Fibroblast of skin of left quadriceps (primary cell): ENCODE measurements around the gene LHPP.
A peak's percentile ranks its signal among the peaks of the same experiment; 100 is the strongest.

Experiments used
- DNase-seq, 2 experiments: peaks; one replicate each; pipeline ENCODE4 v3.0.0-alpha.2; 2013; ENCODE audit warnings: low read depth in 2 of 2

The LHPP gene

GRCh38 chr10:124642088-124642710 is 180.6 kb downstream of the LHPP start:
- DNase-seq = no peak

DNA sequence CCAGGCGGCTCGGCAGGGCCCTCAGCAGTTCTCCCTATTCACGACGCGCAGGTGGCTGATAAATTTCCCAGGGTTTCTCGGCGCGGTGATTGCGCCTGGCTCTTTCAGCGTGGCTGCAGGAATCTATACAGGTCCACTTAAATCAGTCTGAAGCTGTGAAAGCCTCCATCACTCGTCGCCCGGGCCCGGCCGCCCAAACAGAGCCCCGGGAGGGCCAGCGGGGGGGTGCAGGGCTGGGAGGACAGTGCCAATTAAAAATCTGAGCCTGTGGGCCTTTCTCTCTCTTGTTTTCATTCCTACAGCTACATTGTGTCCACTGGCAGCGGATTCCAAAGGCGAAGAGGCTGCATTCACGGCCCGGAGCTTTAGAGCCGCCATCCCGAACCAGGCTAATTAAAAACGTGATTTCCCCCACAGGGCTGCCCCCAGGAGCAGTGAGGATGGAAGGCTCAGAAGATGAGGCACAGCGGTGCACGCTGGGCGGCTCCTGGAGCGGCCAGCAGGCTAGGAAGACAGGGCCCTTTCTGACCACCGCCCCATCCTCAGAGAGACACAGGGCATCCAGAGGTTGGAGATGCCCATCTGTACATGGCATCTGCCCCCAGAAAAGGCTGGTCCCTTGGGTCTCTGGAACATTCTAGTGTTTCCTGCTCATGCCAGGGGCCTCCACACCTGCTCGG is 181.8 kb downstream of the LHPP start:
- DNase-seq = no peak

- no peak for DNase-seq
These were observed 182.6 kb downstream of the LHPP start for GRCh38 chr10:124644236-124644635.

DNA sequence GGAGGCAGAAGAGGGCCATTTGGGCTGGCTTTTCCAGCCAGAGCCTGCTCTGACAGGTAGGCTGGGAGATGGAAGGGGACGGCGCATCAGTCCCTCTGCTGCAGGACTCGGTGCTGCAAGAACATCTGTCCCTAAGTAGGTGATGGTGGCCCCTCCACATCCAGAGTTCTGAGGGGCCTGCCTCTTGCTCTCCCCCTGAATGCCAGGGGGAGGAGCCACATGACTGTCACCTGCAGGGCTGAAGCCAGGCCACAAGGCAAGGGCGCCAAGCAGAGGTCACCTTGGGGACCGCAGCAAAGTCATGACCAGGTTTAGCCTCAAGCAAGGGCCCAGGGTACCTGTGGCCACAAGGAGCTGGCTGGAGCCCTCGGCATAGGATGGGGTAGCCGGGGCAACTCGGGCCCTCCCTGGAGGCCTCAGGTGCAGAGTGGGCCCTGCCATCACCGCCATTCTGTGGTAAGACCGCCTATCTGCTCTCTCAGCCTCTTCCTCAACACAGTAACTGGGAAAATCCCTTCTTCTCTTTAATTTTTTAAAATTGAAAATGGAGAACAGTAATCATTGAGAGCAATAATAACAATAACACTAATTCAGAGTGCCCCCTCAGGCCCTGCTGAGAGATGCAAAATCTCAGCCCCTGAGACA is 183.3 kb downstream of the LHPP start:
- no peak for DNase-seq

DNA sequence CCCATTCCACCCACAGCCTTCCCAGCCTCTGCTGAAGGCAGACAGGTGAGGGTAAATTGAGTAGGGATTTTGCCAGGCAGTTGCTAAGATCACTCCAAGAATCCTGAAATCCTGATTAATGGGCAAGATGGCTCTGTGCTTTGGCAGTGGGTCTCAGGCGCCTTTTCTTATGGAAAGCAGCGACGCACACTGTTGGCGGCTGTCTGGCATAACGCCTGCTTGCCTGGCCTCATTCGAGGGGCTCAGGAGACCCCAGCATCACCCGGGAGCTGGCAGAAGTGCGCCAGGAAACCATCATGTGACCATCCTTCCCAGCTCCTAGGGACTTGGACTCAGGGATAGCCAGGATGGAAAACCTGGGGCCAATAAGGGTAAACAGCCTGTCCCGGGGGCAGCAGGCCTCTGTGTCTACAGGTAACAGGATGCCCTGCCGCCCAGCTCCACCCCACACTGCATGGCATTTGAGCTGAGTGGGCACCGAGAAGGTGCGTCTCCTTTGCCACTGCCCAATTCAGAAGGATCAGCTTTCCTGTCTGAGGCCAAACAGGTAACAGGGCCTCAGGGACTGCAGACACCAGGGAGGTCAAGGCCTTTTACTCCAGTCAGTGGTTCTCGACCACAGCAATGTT is 184.0 kb downstream of the LHPP start:
- no peak for DNase-seq

DNA sequence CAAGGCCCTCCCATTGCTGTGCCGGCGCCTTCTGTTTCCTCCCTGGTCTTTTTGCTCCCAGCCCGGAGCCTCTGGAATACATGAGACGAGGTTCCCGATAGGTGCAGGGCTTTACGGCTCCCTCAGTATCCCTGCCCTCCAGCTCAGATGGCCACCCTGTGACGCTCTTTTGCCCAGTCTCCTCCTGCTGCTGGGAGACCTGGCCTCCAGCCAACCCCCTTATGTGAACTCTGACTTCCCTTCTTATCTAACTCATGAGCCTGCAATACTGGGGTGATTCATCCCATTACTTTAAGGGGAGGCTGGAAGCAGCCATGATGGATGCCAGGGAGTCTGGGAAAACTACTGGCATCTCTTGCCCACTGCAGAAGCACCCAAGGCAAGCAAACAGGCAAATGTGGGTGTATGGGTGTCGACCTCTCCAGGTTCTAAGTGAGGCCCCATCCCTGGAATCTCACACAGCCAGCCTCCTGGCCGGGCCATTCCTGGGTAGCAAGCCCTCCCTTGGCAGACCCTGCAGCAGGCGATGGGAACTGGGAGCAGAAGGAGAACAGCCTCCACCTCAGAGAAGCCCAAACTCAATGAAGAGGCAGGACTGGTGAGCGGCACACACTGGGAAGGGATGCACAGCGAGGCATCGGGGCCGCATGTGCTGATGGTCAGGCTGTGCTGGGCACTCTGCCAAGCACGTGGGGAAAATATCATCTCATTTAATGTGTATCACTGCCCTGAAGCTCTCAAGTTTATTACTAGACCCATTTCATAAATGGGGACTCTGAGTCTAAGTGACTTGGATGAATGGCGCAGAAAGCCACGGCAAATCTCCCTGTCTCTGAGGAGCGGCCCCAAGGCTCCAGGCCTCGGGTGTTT is 185.1 kb downstream of the LHPP start:
- peak; percentile 26 to 39 for DNase-seq

GRCh38 chr10:124647421-124648130 is 186.0 kb downstream of the LHPP start:
- DNase-seq = no peak

GRCh38 chr10:124648131-124648475 is 186.5 kb downstream of the LHPP start:
- no peak for DNase-seq

- peak; percentile 34 for DNase-seq
These were observed 187.1 kb downstream of the LHPP start for GRCh38 chr10:124648738-124649137.

DNA sequence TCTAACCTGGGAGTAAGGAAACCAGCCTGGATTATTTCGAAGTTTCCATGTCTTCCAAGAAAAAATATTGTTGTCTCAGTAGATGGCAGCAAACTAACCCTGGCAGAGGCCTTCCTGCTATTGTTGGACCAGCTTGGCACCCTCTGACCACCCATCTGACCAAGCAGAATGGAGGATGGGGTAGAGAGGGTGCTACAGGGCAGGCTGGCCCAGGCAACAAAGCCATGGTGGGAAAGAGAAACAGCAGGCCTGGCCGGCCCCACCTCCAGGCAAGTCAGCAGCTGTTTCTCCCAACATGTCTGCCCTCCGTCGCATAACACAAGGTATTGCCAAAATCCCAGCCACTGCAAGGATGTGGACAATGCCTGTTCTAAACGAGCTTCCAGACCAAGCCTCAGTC is 187.6 kb downstream of the LHPP start:
- DNase-seq = no peak

DNA sequence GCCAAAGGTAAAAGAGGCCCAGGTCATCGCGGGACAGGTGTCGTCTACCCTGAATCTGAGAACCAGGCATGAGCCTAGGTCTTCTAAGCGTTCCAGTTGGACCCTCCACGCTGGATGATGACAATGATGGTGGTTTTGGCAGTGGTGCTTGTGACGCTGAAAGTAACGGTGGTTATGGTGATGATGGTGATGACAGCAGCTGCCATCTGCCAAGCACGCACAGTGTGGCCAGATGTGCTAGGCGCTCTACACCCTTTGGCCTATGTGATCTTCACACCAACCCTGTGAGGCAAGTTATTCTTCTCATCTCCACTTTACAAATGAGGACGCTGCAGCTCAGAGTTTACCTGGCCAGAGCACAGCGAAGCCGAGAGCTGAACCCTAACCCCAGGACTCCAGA is 188.6 kb downstream of the LHPP start:
- no peak for DNase-seq

DNA sequence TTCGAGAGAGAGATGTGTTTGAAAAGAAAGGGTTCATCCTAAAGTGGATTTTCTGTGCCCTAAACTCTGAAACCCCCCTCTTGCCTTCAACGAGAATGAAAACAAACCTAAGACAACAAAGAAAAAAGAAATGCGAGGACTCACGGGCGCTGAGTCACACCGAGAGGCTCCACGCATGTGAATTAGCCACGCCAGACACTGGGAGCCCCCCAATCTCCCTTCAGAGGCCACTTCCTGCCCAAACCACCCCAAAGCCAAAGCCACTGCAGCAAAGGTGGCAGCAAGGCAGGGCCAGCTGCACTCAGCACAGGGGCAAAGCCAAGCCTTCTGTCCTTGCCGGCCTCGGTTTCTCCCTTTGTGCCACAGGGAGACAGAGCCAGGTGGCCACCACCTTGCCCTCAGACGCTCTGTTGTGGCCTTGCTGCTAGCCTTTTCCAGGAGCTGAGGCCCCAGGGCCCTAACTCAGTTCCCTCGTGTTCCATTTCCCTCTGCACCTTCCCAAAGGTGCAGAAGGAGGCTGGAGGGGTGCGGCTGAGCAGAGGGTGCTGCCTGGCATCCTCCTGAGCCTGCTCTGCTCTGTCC is 189.3 kb downstream of the LHPP start:
- no peak for DNase-seq

DNA sequence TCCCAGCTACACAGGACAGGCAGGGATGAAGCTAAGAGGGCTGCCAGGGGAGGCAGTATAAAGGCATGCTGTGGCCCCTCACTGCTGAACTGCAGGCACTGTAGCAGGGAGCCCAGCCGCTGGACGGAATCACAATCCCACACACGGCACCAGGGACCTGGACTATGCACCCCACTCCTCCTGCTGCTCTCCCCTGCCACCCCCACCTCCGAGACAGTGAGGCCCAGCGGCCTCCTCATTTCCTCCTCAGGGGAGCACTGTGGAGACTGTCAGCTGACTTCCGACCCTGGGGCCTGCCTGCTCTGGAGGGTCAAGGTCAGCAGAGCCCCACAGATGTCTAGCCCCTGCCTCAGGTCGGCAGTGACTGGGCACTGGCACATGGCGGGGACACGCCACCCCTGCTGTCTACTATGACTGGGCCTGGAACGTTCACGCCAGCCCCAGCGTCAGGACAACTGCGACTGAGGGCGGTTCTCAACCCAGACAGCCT is 189.8 kb downstream of the LHPP start:
- DNase-seq = no peak

DNA sequence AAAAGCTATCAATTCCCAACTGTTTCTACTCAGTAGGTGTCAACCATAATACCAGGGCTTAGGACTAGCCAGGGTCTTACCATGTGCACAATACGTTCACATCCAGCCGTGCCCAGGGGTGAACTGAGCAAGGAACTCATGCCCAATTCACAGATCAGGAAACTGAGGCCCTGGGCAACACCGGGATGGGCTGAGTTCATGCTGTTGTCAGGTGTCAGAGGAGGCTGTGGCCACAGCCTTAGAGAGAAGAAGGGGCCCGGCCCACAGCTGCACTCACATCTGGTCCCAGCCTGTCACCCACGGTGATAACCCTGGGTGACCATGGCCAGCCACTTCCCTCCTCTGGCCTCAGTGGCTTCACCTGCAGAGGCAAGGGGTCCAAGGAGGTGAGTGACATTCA is 190.6 kb downstream of the LHPP start:
- DNase-seq = no peak

GRCh38 chr10:124652701-124653100 is 191.1 kb downstream of the LHPP start:
- DNase-seq = no peak

DNA sequence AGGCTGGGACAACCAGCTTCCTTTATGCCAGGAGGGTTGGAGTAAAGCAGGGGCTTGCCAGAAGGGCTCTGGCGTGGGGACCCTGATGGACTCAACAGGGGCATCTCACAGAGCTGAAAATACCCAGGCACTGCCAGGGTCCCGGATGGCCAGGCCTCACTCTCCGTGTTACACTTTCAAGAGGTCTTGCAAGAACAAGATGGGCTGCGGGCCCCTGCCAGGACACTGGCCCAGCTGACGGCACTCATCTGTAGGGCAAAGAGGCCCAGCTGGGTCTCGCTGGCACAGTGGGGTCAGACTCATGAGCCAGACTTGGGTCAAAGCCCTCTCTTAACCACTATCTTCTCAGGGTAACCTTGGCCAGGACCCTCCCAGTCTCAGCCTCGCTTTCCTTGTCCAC is 191.7 kb downstream of the LHPP start:
- no peak for DNase-seq

GRCh38 chr10:124653811-124654651 is 192.4 kb downstream of the LHPP start:
- DNase-seq = no peak

DNA sequence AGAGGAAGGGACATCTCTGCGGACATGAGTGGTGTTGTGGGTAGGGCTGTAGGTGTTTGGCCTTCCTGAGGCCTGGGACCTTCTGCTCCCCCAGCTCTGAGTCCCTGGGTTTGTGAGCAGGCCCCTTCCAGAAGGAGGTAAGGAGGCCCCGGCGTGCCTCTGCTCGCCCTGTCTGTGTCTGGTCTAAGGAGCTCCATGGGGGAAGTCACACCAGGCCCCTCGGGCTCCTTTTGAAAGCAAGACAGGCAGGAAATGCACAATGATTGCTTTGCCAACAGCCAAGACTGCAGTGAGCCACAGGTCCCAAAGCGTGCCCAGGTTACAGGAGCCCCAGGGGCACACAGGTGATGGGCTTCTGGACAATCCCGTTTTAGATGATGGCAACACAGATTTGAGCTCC is 193.1 kb downstream of the LHPP start:
- no peak for DNase-seq

DNA sequence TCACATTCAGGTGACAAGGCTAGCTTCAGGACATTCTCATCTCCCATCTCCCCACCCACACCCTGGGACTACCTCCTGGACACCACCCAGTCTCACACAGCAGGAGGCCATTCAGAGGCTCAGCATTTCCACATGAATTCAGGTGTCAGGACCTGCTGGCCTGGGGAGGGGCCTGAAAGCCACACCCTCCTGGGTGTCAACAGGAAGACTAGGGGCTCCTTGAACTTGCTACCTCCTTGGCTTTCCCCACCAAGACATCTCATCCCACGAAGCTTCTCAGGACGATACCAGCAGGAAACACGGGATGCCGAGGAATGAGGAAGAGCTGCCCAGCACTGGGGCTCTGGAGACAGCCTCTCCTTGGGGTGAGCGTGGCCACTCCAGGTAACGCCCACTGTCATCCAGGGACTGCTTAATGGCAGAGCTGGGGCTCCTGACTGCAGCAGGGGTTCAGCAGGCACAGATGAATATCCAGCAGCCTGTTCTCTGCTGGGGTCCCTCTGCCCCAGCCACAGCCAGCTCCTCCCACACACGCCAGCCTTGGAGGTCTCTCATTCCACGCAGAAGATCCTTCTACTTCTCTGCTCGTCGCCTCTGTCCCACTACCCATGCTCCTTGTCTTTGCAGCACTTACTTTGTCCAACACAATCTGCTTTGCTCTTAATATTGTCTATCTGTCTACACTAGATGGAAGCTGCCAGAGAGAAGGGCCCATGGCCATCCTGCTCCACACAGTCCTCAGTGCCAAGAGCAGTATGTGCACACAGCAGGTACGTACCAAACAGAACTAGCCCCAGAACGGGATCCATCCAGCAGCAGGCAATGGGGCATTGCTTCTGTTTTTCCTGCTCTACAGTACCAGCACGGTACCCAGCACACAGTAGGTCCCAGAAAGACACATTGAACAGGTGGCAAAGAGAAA is 193.8 kb downstream of the LHPP start:
- no peak for DNase-seq
